H9 (cell line): ENCODE data around the gene FCHSD2. TPM values are rescaled to one million over a fixed set of nuclear protein-coding genes. Genes with fewer than 3 reads are reported as not detected.

Source experiments
- DNase-seq: peaks from one replicate; pipeline ENCODE4 v3.0.0-alpha.2; 2017
- H2AFZ ChIP-seq: one replicate; pipeline ENCODE4 v1.6.1; 2013; ENCODE audit warnings: mild to moderate bottlenecking, low read length, control low read depth, moderate library complexity
- H2AK5ac ChIP-seq: 2 replicates; pipeline ENCODE4 v1.6.1; 2013; ENCODE audit warnings: low read length, control low read depth, mixed read lengths; ENCODE audit not compliant: insufficient read length
- H2BK120ac ChIP-seq: one replicate; pipeline ENCODE4 v1.6.1; 2013; ENCODE audit warnings: low read depth, mild to moderate bottlenecking, low read length, control low read depth, inconsistent platforms; ENCODE audit not compliant: poor library complexity, severe bottlenecking
- H2BK12ac ChIP-seq: 2 replicates; pipeline ENCODE4 v1.6.1; 2013; ENCODE audit warnings: low read length, control low read depth, mixed read lengths, low read depth; ENCODE audit not compliant: insufficient read length
- H2BK15ac ChIP-seq: 2 replicates; pipeline ENCODE4 v1.6.1; 2013; ENCODE audit warnings: low read depth, low read length, control low read depth
- H2BK20ac ChIP-seq: one replicate; pipeline ENCODE4 v1.6.1; 2013; ENCODE audit warnings: low read depth, mild to moderate bottlenecking, low read length, control low read depth, inconsistent platforms; ENCODE audit not compliant: poor library complexity, severe bottlenecking
- H2BK5ac ChIP-seq: 2 replicates; pipeline ENCODE4 v1.6.1; 2013; ENCODE audit warnings: low read length, control low read depth, mixed read lengths; ENCODE audit not compliant: insufficient read length
- H3K14ac ChIP-seq: 2 replicates; pipeline ENCODE4 v1.6.1; 2013; ENCODE audit warnings: low read length, control low read depth; ENCODE audit not compliant: insufficient read depth
- H3K18ac ChIP-seq: 2 replicates; pipeline ENCODE4 v1.6.1; 2013; ENCODE audit warnings: low read depth, mild to moderate bottlenecking, mixed read lengths, low read length, control low read depth; ENCODE audit not compliant: insufficient read length
- H3K23ac ChIP-seq: 2 replicates; pipeline ENCODE4 v1.6.1; 2013; ENCODE audit warnings: low read length, control low read depth, mixed read lengths, low read depth; ENCODE audit not compliant: insufficient read length
- H3K23me2 ChIP-seq: 2 replicates; pipeline ENCODE4 v1.6.1; 2013; ENCODE audit warnings: low read depth, mild to moderate bottlenecking, mixed read lengths, low read length, control low read depth; ENCODE audit not compliant: insufficient read length, poor library complexity, severe bottlenecking
- H3K27ac ChIP-seq: 2 replicates; pipeline ENCODE4 v1.5.1; 2013; ENCODE audit warnings: low read length, control low read depth, mixed read lengths, low read depth; ENCODE audit not compliant: insufficient read length
- H3K27me3 ChIP-seq: 2 replicates; pipeline ENCODE4 v1.6.1; 2013; ENCODE audit warnings: low read length, control low read depth, inconsistent platforms; ENCODE audit not compliant: insufficient read depth
- H3K4ac ChIP-seq: 2 replicates; pipeline ENCODE4 v1.6.1; 2013; ENCODE audit warnings: low read depth, mild to moderate bottlenecking, control low read depth, inconsistent platforms, low read length, moderate library complexity
- H3K4me1 ChIP-seq: 2 replicates; pipeline ENCODE4 v1.6.1; 2013; ENCODE audit warnings: low read length, control low read depth, inconsistent platforms; ENCODE audit not compliant: insufficient read depth
- H3K4me2 ChIP-seq: 2 replicates; pipeline ENCODE4 v1.6.1; 2013; ENCODE audit warnings: low read length, control low read depth, mixed read lengths; ENCODE audit not compliant: insufficient read length, insufficient read depth
- H3K56ac ChIP-seq: 2 replicates; pipeline ENCODE4 v1.6.1; 2013; ENCODE audit warnings: low read depth, mild to moderate bottlenecking, mixed read lengths, low read length, control low read depth; ENCODE audit not compliant: insufficient read length
- H3K79me1 ChIP-seq: 2 replicates; pipeline ENCODE4 v1.6.1; 2013; ENCODE audit warnings: low read depth, mild to moderate bottlenecking, moderate library complexity, low read length, control low read depth, inconsistent platforms; ENCODE audit not compliant: insufficient read depth, poor library complexity, severe bottlenecking
- H3K79me2 ChIP-seq: 2 replicates; pipeline ENCODE4 v1.6.1; 2013; ENCODE audit warnings: low read length, control low read depth, inconsistent platforms; ENCODE audit not compliant: insufficient read depth
- H3K9ac ChIP-seq: 2 replicates; pipeline ENCODE4 v1.6.1; 2013; ENCODE audit warnings: low read length, control low read depth, mixed read lengths; ENCODE audit not compliant: insufficient read length; ENCODE audit errors: extremely low read depth
- H3K9me3 ChIP-seq: one replicate; pipeline ENCODE4 v1.6.1; 2013; ENCODE audit warnings: low read depth, low read length, inconsistent platforms; ENCODE audit not compliant: control insufficient read depth
- H3T11ph ChIP-seq: one replicate; pipeline ENCODE4 v1.6.1; 2013; ENCODE audit warnings: mild to moderate bottlenecking, low read length, control low read depth, inconsistent platforms
- H4K20me1 ChIP-seq: one replicate; pipeline ENCODE4 v1.6.1; 2013; ENCODE audit not compliant: control insufficient read depth, insufficient read length, insufficient read depth
- H4K5ac ChIP-seq: 2 replicates; pipeline ENCODE4 v1.6.1; 2013; ENCODE audit warnings: low read depth, mild to moderate bottlenecking, mixed read lengths, low read length, control low read depth; ENCODE audit not compliant: insufficient read length
- H4K8ac ChIP-seq: replicated peaks from 2 replicates; pipeline ENCODE4 v1.6.1; 2013; ENCODE audit warnings: low read length, control low read depth, mixed read lengths, low read depth; ENCODE audit not compliant: insufficient read length
- H4K91ac ChIP-seq: 2 replicates; pipeline ENCODE4 v1.6.1; 2013; ENCODE audit warnings: low read depth, mild to moderate bottlenecking, moderate library complexity, mixed read lengths, low read length, control low read depth; ENCODE audit not compliant: insufficient read length
- H3K27ac Mint-ChIP-seq, 3 experiments: 2 replicates in 2 of 3; 3 replicates in 1 of 3; pipeline ENCODE4 v1.8.0; 2020 to 2021; ENCODE audit warnings: mixed read lengths in 3 of 3, mild to moderate bottlenecking in 1 of 3, moderate library complexity in 1 of 3
- H3K27me3 Mint-ChIP-seq: 2 replicates; pipeline ENCODE4 v1.8.0; 2021; ENCODE audit warnings: low read depth, mild to moderate bottlenecking, moderate library complexity, mixed read lengths
- H3K36me3 Mint-ChIP-seq, 3 experiments: 2 replicates in 2 of 3; 3 replicates in 1 of 3; pipeline ENCODE4 v1.8.0; 2020 to 2021; ENCODE audit warnings: low read depth in 3 of 3, mixed read lengths in 3 of 3; ENCODE audit not compliant: insufficient read depth in 1 of 3
- H3K4me1 Mint-ChIP-seq, 2 experiments: 2 replicates each; pipeline ENCODE4 v1.8.0; 2020; ENCODE audit warnings: mixed read lengths in 2 of 2
- H3K4me3 Mint-ChIP-seq, 2 experiments: 2 replicates in 1 of 2; 3 replicates in 1 of 2; pipeline ENCODE4 v1.8.0; 2020 to 2021; ENCODE audit warnings: mild to moderate bottlenecking in 2 of 2, mixed read lengths in 2 of 2, moderate library complexity in 1 of 2
- H3K9me3 Mint-ChIP-seq, 2 experiments: 2 replicates in 1 of 2; 3 replicates in 1 of 2; pipeline ENCODE4 v1.8.0; 2020; ENCODE audit warnings: mild to moderate bottlenecking in 2 of 2, mixed read lengths in 2 of 2, moderate library complexity in 1 of 2
- CTCF ChIP-seq: fragments of 200-600 bp; sonication (generic); conservative IDR thresholded peaks from 3 replicates; pipeline ENCODE4 v1.8.0; 2021; ENCODE audit warnings: antibody characterized with exemption, mild to moderate bottlenecking
- WGBS: extraction: QIAGEN DNeasy Blood & Tissue Kit; methylation state at CpG from one replicate; pipeline ENCODE4 v1.1.7; 2013; ENCODE audit warnings: missing lambda C conversion rate, low lambda C conversion rate, mixed read lengths; ENCODE audit not compliant: insufficient read length; ENCODE audit errors: extremely low coverage; 5-methylcytosine and 5-hydroxymethylcytosine counted together
- total RNA-seq: library from RNA; stranded (reverse); gene quantifications from 2 replicates; pipeline ENCODE4 v1.2.1, GENCODE V29; 2021

The FCHSD2 gene
- total RNA-seq, 1 experiment from 2014 or later, result 17.8 TPM

DNA sequence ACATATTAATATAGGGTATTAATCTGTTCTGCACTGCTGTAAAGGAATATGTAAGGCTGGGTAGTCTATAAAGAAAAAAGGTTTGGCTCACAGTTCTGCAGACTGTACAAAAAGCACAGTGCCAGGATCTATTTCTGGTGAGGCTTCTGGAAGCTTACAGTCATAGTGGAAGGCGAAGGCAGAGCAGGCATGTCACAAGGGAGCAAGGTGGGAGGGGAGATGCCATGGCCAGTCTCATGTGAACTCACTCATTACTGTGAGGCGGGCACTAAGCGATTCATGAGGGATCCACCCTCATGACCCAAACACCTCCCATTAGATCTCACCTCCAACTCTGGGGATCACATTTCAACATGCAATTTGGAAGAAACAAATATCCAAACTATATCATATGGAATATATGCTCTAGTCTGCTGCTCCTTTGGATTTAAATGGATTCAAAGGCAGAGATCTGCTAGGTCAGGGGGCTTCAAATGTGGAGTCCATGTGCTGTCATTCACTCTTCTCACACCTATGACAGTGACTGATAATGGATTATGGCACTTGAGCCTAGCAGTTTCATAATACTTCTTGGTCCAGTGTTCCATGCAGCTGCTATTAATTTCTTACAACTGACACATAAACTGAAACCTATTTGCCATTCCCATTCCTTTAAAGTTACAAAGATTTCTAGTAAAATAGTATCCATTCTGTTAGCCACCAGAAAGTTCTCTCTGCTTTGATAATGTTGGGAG, 182.0 kb downstream of the FCHSD2 start:
- H4K5ac ChIP-seq, result no peak overlapping the region
- no peak overlapping the region for H4K8ac ChIP-seq
- H2BK120ac ChIP-seq, result no peak overlapping the region
- no peak overlapping the region for H2AFZ ChIP-seq
- H2BK15ac ChIP-seq, result no peak overlapping the region
- no peak for DNase-seq
- H3K4me1 ChIP-seq, result no peaks in the 10 kb centered on the region
- no peak overlapping the region for H3K56ac ChIP-seq
- no peak overlapping the region for H3K4me3 Mint-ChIP-seq
- H2AK5ac ChIP-seq, result no peak overlapping the region
- H3K4me1 Mint-ChIP-seq, result peaks cover 0 to 6% of the 10 kb centered on the region in 2 experiments; a peak in 2 of 4 replicates
- peaks cover 0 to 4% (median 2%) of the 10 kb centered on the region in 3 experiments; a peak in 1 of 7 replicates for H3K36me3 Mint-ChIP-seq
- no peaks in the 10 kb centered on the region for H3K79me1 ChIP-seq
- no peak overlapping the region for H3K18ac ChIP-seq
- H3K79me2 ChIP-seq, result no peaks in the 10 kb centered on the region
- H3K4me2 ChIP-seq, result no peak overlapping the region
- no peak overlapping the region for H3T11ph ChIP-seq
- WGBS, result no CpG with 5 or more reads among the region's 3 CpGs
- no peaks in the 10 kb centered on the region for H4K20me1 ChIP-seq
- no peak overlapping the region for H3K14ac ChIP-seq
- no peak overlapping the region; a peak in 1 of 7 replicates for H3K27ac Mint-ChIP-seq
- H2BK5ac ChIP-seq, result no peak overlapping the region
- H3K27me3 ChIP-seq, result no peaks in the 10 kb centered on the region
- no peak overlapping the region for H3K27ac ChIP-seq
- H3K9me3 Mint-ChIP-seq, result no peaks in the 10 kb centered on the region
- no peak overlapping the region for H2BK12ac ChIP-seq
- TF ChIP-seq CTCF, result no peak
- no peak overlapping the region for H3K9ac ChIP-seq
- H3K23me2 ChIP-seq, result no peaks in the 10 kb centered on the region
- H3K9me3 ChIP-seq, result no peaks in the 10 kb centered on the region
- H2BK20ac ChIP-seq, result no peak overlapping the region
- no peak overlapping the region for H3K4ac ChIP-seq
- no peak overlapping the region for H3K23ac ChIP-seq
- no peaks in the 10 kb centered on the region for H3K27me3 Mint-ChIP-seq
- no peak overlapping the region for H4K91ac ChIP-seq
